Mucosa of descending colon (tissue), 3 donors: ENCODE results near the gene VAMP8. TPM values are rescaled to one million over a fixed set of nuclear protein-coding genes. Genes with fewer than 3 reads are reported as not detected.

Experiments used
- ATAC-seq: fragments of 200-7000 bp; cut with Tn5 transposase; one replicate; pipeline ENCODE4 v1.9.1; 2020; ENCODE audit warnings: mild to moderate bottlenecking, moderate library complexity
- DNase-seq, 3 donors: peaks; one replicate each; pipeline ENCODE4 v3.0.0-alpha.2; 2020
- H3K36me3 ChIP-seq: fragments of 200-600 bp; one replicate; pipeline ENCODE4 v1.8.0; 2021; ENCODE audit warnings: low read depth, mild to moderate bottlenecking
- H3K4me1 ChIP-seq: fragments of 200-600 bp; one replicate; pipeline ENCODE4 v1.8.0; 2021; ENCODE audit warnings: low read depth, mild to moderate bottlenecking
- H3K4me3 ChIP-seq: fragments of 200-600 bp; one replicate; pipeline ENCODE4 v1.8.0; 2021; ENCODE audit warnings: mild to moderate bottlenecking
- H3K9me3 ChIP-seq: fragments of 200-600 bp; one replicate; pipeline ENCODE4 v1.8.0; 2021; ENCODE audit warnings: mild to moderate bottlenecking
- intact Hi-C, 2 donors: fragments of 100-400 bp; cut with DNase I in 1 of 2; cut with micrococcal nuclease in 1 of 2; formaldehyde crosslinking; loops; one replicate each; pipeline versions ENCODE4 v1.11.0 to v1.11.1; 2022; cut with DNase I, micrococcal nuclease
- total RNA-seq, 3 donors: library from RNA; stranded (reverse); fragmentation: NEBNext Ultra II Directional in 2 of 3; extraction: Animal tissue kit (Norgen Biotek cat#: 25700) in 2 of 3; gene quantifications; one replicate each; pipeline versions ENCODE4 v1.2.1 to v1.2.4, GENCODE V29; 2021 to 2023
- TF ChIP-seq, protein P1 (sequence below): fragments of 200-600 bp; IDR thresholded peaks from one replicate; pipeline ENCODE4 v1.8.0; 2022; ENCODE audit warnings: antibody characterized with exemption, mild to moderate bottlenecking
- donor health status: DM: no; HTN: no; CAD: no; lungs with moderate emphysema.
- donor health status: DM: no; HTN: no; CAD: no.
- donor health status: DM: no; HTN: yes; CAD: no.

VAMP8 gene
- total RNA-seq, 3 donors from 2014 or later = 125 to 312 (median 254) TPM

DNA sequence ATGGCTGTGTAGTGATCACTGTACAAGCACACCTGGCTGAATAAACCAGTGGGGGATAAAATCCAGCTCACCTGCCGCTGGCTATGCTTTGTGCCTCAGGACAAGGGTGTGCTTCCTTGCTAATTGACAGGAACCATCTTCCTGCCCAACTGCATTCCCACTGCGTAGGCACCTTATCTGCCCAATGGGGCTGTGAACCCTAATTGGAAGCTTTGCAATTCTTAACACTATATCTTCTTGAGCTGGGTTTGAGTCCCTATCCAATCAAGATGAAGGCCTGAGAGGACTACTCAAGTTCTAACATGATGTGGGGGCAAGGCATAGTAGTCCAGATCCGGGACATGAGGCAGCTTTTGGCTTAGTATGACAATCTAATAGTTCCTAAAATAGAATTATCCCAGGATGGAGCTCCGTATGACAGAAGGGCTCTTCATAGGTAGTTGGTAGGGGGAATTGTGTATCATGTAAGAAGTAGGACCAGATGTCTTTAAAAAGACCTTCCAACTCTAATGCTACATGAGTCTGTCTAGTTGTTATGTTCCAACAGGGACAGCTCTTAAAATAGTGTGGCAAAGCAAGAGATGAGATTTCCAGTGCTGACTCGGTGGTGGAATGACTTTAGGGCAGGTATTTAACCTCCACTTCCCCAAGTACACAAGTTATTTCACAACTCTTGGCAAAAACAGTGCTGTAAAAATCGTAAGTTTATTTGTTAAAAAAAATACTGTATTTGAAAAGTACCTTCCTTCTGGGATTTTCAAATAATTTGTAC is 27.4 kb downstream of the VAMP8 start:
- H3K4me1 ChIP-seq = peaks cover 23% of the 10 kb centered on the region
- DNase-seq = no peak
- H3K36me3 ChIP-seq = no peaks in the 10 kb centered on the region
- intact Hi-C loops = no loop called here
- no peaks in the 10 kb centered on the region for H3K9me3 ChIP-seq
- H3K4me3 ChIP-seq = no peak overlapping the region
- TF ChIP-seq, protein P1, sequence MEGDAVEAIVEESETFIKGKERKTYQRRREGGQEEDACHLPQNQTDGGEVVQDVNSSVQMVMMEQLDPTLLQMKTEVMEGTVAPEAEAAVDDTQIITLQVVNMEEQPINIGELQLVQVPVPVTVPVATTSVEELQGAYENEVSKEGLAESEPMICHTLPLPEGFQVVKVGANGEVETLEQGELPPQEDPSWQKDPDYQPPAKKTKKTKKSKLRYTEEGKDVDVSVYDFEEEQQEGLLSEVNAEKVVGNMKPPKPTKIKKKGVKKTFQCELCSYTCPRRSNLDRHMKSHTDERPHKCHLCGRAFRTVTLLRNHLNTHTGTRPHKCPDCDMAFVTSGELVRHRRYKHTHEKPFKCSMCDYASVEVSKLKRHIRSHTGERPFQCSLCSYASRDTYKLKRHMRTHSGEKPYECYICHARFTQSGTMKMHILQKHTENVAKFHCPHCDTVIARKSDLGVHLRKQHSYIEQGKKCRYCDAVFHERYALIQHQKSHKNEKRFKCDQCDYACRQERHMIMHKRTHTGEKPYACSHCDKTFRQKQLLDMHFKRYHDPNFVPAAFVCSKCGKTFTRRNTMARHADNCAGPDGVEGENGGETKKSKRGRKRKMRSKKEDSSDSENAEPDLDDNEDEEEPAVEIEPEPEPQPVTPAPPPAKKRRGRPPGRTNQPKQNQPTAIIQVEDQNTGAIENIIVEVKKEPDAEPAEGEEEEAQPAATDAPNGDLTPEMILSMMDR = no peak
- ATAC-seq = no peak

DNA sequence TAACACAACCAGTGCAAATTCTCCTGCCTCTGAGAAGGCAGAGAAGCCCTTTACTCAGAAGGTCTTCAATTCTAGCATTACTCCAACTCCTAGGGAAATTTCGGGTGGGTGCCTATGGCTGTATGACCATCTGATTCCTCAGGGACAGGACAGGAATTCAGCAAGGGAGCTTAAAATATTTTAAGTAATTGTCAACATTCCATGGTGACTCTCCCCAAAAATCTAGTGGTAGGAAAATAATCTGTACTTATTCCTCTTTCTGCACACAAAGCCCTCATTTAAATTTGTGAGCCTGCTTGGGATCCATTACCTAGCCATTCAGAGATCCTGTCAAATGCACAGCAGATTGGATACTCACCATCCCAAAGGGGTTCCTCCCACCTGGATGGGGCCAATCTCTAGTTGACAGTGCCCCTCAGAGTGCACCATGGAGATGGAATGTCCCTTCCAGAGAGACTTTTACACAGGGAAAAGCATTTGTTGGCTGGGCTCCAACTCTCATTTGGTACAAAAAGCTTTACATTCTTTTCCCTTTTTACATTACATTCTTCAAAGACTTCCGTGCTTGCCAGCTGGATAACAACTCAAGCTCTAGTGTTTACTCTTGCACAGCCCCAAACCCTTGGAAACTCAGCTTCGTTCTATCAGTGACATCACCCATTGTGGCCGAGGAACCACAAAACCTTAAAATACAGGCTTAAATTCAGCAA is 28.2 kb downstream of the VAMP8 start:
- TF ChIP-seq, protein P1 = no peak
- peaks cover 23% of the 10 kb centered on the region for H3K4me1 ChIP-seq
- no peaks in the 10 kb centered on the region for H3K36me3 ChIP-seq
- DNase-seq = no peak
- intact Hi-C loops = no loop called here
- H3K4me3 ChIP-seq = no peak overlapping the region
- ATAC-seq = no peak
- no peaks in the 10 kb centered on the region for H3K9me3 ChIP-seq

DNA sequence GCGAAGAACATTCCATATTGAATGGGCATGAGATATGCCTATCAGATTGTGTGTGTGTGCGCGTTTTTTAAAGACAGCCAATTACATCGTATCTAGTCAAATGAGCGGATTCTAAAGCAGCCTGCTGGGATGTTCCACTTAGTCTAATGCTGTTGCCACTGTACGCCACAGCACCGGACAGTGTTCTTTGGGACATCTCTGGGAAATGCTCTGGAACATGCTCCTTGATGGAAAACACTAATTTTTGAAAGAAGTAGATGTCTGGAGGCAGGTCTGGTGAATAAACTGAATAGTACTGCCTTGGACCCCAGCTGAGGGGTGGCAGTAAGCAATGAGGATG is 28.7 kb downstream of the VAMP8 start:
- TF ChIP-seq, protein P1 = no peak
- intact Hi-C loops = no loop called here
- Histone ChIP-seq H3K9me3 (no peaks in the 10 kb centered on the region), H3K36me3 (no peaks in the 10 kb centered on the region), H3K4me3 (no peak overlapping the region), H3K4me1 (peaks cover 26% of the 10 kb centered on the region)
- ATAC-seq (no peak), DNase-seq (no peak)

DNA sequence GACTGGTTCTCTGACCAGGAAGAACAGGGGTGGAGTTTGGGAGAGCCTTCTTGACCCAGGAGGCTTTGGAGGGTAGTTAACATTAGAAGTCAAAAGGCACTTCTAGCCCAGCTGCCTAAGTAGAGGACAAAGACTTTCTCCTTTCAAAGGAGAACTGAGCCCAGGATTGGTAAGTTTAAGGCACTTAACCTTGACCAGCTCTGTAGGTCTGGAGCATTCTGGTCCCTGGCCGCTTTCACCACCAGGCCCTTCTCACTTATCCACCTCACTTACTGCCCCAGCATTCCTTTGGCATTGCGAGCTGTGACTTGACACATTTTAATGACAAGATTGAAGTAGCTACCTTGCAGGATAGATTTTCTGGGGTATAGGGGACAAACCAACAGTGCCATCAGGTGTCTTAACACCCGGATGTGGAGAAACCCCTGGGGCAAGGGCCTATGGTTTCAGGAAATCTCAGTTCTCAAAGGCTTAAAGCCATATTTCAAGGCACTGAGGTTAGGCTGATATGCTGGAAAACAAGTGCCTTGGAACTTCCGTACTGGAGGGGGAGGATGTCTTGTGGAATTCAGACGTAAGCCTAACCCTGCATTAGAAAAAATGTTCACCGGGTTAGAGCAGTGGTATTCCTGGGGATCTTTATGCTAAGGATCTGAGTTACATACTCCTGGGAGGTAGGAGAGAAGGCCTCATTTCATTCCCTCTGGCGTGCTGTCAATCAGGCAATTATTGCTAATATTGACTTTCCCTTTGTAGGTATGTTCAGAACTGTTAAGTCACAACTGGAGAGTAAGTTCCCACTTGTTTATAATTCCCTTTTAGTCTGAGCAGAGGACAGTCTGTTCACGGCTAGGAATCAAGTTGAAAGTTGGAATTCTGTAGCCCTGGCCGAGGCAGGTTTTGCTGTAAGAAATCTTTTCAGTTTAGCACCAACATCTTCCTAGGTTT is 30.2 kb downstream of the VAMP8 start:
- ATAC-seq (no peak), DNase-seq (no peak)
- intact Hi-C loops = no loop called here
- Histone ChIP-seq H3K4me3 (no peak overlapping the region), H3K4me1 (peaks cover 20% of the 10 kb centered on the region), H3K36me3 (no peaks in the 10 kb centered on the region), H3K9me3 (no peaks in the 10 kb centered on the region)
- TF ChIP-seq, protein P1 = no peak

DNA sequence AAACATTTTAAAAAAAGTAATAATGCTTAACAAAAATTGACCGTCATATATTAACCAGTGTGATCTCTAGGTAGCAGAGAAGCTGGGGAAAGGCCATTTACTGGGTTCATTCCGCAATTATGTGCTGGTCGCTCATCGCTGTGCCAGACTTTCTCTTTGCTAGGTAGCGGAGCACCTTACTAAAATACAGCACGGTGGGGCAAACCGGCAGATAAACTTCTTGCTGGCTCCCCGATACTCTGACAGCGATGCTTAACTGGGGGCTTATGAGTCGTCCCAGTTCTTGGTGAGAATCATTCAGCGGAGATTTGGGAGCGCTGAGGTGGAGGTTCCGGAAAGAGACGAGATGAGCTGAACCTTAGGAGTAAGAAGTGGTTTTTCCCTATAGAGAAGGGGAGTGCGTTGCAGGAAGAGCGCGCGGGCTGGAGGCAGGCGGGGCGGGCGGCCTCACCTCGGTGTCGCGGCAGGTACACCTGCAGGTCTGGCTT is 33.9 kb downstream of the VAMP8 start:
- peaks cover 8% of the 10 kb centered on the region for H3K4me1 ChIP-seq
- H3K9me3 ChIP-seq = no peaks in the 10 kb centered on the region
- no peak for DNase-seq
- peak overlapping the region; percentile 73 for H3K4me3 ChIP-seq
- peak; percentile 63 for ATAC-seq
- intact Hi-C loops = no loop called here
- TF ChIP-seq, protein P1 = no peak
- H3K36me3 ChIP-seq = no peaks in the 10 kb centered on the region
